Umbilical cord (tissue), 2 donors: ENCODE results near the gene SLCO2B1. TPM values are rescaled to one million over a fixed set of nuclear protein-coding genes. Genes with fewer than 3 reads are reported as not detected.

Experiments used
- DNase-seq: peaks from one replicate; pipeline ENCODE4 v3.0.0-alpha.2; 2015; ENCODE audit warnings: low spot score
- total RNA-seq: library from RNA; depleted of rRNA; stranded (reverse); fragments of >200 nt; gene quantifications from one replicate; pipeline ENCODE4 v1.2.3, GENCODE V29; 2014; ENCODE audit warnings: low replicate concordance; ENCODE audit not compliant: insufficient read depth

Gene SLCO2B1
- total RNA-seq, 1 donor from 2014 or later: 45.3 TPM

- DNase-seq: no peak
These were observed 42.4 kb downstream of the SLCO2B1 start for GRCh38 chr11:75193271-75193670.

GRCh38 chr11:75193711-75194110 is 42.8 kb downstream of the SLCO2B1 start:
- DNase-seq: no peak

GRCh38 chr11:75194147-75194546 is 43.2 kb downstream of the SLCO2B1 start:
- no peak for DNase-seq

- peak; percentile 52 for DNase-seq
These were observed 44.5 kb downstream of the SLCO2B1 start for GRCh38 chr11:75195167-75195962.

GRCh38 chr11:75196426-75196825 is 45.5 kb downstream of the SLCO2B1 start:
- DNase-seq: no peak

- no peak for DNase-seq
These were observed 46.8 kb downstream of the SLCO2B1 start for GRCh38 chr11:75197512-75198277.

- no peak for DNase-seq
These were observed 47.5 kb downstream of the SLCO2B1 start for GRCh38 chr11:75198278-75198973.

GRCh38 chr11:75199412-75199955 is 48.6 kb downstream of the SLCO2B1 start:
- no peak for DNase-seq

GRCh38 chr11:75200051-75200450 is 49.1 kb downstream of the SLCO2B1 start:
- no peak for DNase-seq

- no peak for DNase-seq
These were observed 49.6 kb downstream of the SLCO2B1 start for GRCh38 chr11:75200531-75200930.

- DNase-seq: no peak
These were observed 50.9 kb downstream of the SLCO2B1 start for GRCh38 chr11:75201771-75202170.

- no peak for DNase-seq
These were observed 51.3 kb downstream of the SLCO2B1 start for GRCh38 chr11:75202195-75202594.

- DNase-seq: no peak
These were observed 52.2 kb downstream of the SLCO2B1 start for GRCh38 chr11:75203138-75203537.

- no peak for DNase-seq
These were observed 52.7 kb downstream of the SLCO2B1 start for GRCh38 chr11:75203641-75204011.

- no peak for DNase-seq
These were observed 53.2 kb downstream of the SLCO2B1 start for GRCh38 chr11:75204012-75204674.

GRCh38 chr11:75204685-75205563 is 54.0 kb downstream of the SLCO2B1 start:
- peak; percentile 83 for DNase-seq

GRCh38 chr11:75205564-75206020 is 54.7 kb downstream of the SLCO2B1 start:
- no peak for DNase-seq

GRCh38 chr11:75208446-75208845 is 57.5 kb downstream of the SLCO2B1 start:
- DNase-seq: no peak

GRCh38 chr11:75212411-75212810 is 61.5 kb downstream of the SLCO2B1 start:
- no peak for DNase-seq

- peak; percentile 84 for DNase-seq
These were observed 63.5 kb downstream of the SLCO2B1 start for GRCh38 chr11:75214411-75214821.
